Measurements from ENCODE around the gene UBE2H. TPM values are rescaled to one million over a fixed set of nuclear protein-coding genes. Genes with fewer than 3 reads are reported as not detected.
"Not testable (repeated sequence)": the region's sequence is repeated elsewhere in the genome, so short reads cannot be mapped to it uniquely, and the experiment has no call there.

UBE2H gene
- total RNA-seq, 2 donors from 2014 or later, result 24.9 to 45.2 TPM

GRCh38 chr7:129804890-129805719, 147.7 kb downstream of the UBE2H start:
- DNase-seq (ENCODE audit: low spot score) (no peak), ATAC-seq (peak in 1 of 2 donors; percentile 31)
- Mint-ChIP-seq H3K27me3 (peaks cover 0 to 4% of the 10 kb centered on the region in 2 donors), H3K27ac (no peak overlapping the region), H3K9me3 (no peaks in the 10 kb centered on the region), H3K36me3 (no peaks in the 10 kb centered on the region), H3K4me3 (no peak overlapping the region), H3K4me1 (ENCODE audit: low read depth in 2 of 2) (no peaks in the 10 kb centered on the region)

- Mint-ChIP-seq H3K4me3 (no peak overlapping the region), H3K27ac (no peak overlapping the region), H3K27me3 (peaks cover 0 to 4% of the 10 kb centered on the region in 2 donors), H3K9me3 (no peaks in the 10 kb centered on the region), H3K36me3 (no peaks in the 10 kb centered on the region), H3K4me1 (ENCODE audit: low read depth in 2 of 2) (no peaks in the 10 kb centered on the region)
- no peak for DNase-seq (ENCODE audit: low spot score)
- no peak for ATAC-seq
Measured at GRCh38 chr7:129804111-129804889, 148.5 kb downstream of the UBE2H start.

- no peaks in the 10 kb centered on the region for H3K36me3 Mint-ChIP-seq
- H3K9me3 Mint-ChIP-seq, result no peaks in the 10 kb centered on the region
- H3K27ac Mint-ChIP-seq, result no peak overlapping the region
- DNase-seq (ENCODE audit: low spot score), result no peak
- H3K4me3 Mint-ChIP-seq, result no peak overlapping the region
- H3K4me1 Mint-ChIP-seq (ENCODE audit: low read depth in 2 of 2), result no peaks in the 10 kb centered on the region
- no peak for ATAC-seq
- H3K27me3 Mint-ChIP-seq, result peaks cover 0 to 4% of the 10 kb centered on the region in 2 donors
Measured at GRCh38 chr7:129803546-129804081, 149.1 kb downstream of the UBE2H start.

GRCh38 chr7:129801882-129802281, 150.9 kb downstream of the UBE2H start:
- no peak overlapping the region for H3K27ac Mint-ChIP-seq
- no peaks in the 10 kb centered on the region for H3K9me3 Mint-ChIP-seq
- DNase-seq (ENCODE audit: low spot score) (no peak), ATAC-seq (no peak)
- H3K36me3 Mint-ChIP-seq, result no peaks in the 10 kb centered on the region
- H3K4me1 Mint-ChIP-seq (ENCODE audit: low read depth in 2 of 2), result no peaks in the 10 kb centered on the region
- H3K27me3 Mint-ChIP-seq, result peaks cover 0 to 4% of the 10 kb centered on the region in 2 donors
- no peak overlapping the region for H3K4me3 Mint-ChIP-seq

GRCh38 chr7:129800901-129801300, 151.9 kb downstream of the UBE2H start:
- H3K9me3 Mint-ChIP-seq, result no peaks in the 10 kb centered on the region
- ATAC-seq (no peak), DNase-seq (ENCODE audit: low spot score) (no peak)
- no peaks in the 10 kb centered on the region for H3K36me3 Mint-ChIP-seq
- H3K27ac Mint-ChIP-seq, result no peak overlapping the region
- H3K4me3 Mint-ChIP-seq, result no peak overlapping the region
- H3K27me3 Mint-ChIP-seq, result peaks cover 0 to 4% of the 10 kb centered on the region in 2 donors
- H3K4me1 Mint-ChIP-seq (ENCODE audit: low read depth in 2 of 2), result no peaks in the 10 kb centered on the region

- Mint-ChIP-seq H3K4me1 (ENCODE audit: low read depth in 2 of 2) (no peaks in the 10 kb centered on the region), H3K27me3 (peaks cover 0 to 4% of the 10 kb centered on the region in 2 donors), H3K4me3 (no peak overlapping the region), H3K9me3 (no peaks in the 10 kb centered on the region), H3K36me3 (no peaks in the 10 kb centered on the region), H3K27ac (no peak overlapping the region)
- DNase-seq (ENCODE audit: low spot score), result no peak
- ATAC-seq, result no peak
Measured at GRCh38 chr7:129799350-129799955, 153.3 kb downstream of the UBE2H start.

GRCh38 chr7:129798616-129799349, 154.0 kb downstream of the UBE2H start:
- Mint-ChIP-seq H3K4me3 (no peak overlapping the region), H3K4me1 (ENCODE audit: low read depth in 2 of 2) (no peaks in the 10 kb centered on the region)

GRCh38 chr7:129797214-129797789, 155.5 kb downstream of the UBE2H start:
- Mint-ChIP-seq H3K4me1 (ENCODE audit: low read depth in 2 of 2) (no peaks in the 10 kb centered on the region), H3K27me3 (peaks cover 0 to 4% of the 10 kb centered on the region in 2 donors), H3K36me3 (no peaks in the 10 kb centered on the region), H3K27ac (no peak overlapping the region), H3K9me3 (no peaks in the 10 kb centered on the region), H3K4me3 (no peak overlapping the region)
- peak; percentile 34 for DNase-seq (ENCODE audit: low spot score)
- no peak for ATAC-seq

More at GRCh38 chr7:129798616-129799349, 154.0 kb downstream of the UBE2H start:
- no peaks in the 10 kb centered on the region for H3K9me3 Mint-ChIP-seq
- no peaks in the 10 kb centered on the region for H3K36me3 Mint-ChIP-seq
- H3K27me3 Mint-ChIP-seq, result peaks cover 0 to 4% of the 10 kb centered on the region in 2 donors
- ATAC-seq (no peak), DNase-seq (ENCODE audit: low spot score) (peak; percentile 47)
- no peak overlapping the region for H3K27ac Mint-ChIP-seq

GRCh38 chr7:129796186-129796775, 156.5 kb downstream of the UBE2H start:
- Mint-ChIP-seq H3K36me3 (no peaks in the 10 kb centered on the region), H3K27ac (no peak overlapping the region), H3K4me1 (ENCODE audit: low read depth in 2 of 2) (no peaks in the 10 kb centered on the region), H3K9me3 (no peaks in the 10 kb centered on the region), H3K27me3 (peaks cover 0 to 5% of the 10 kb centered on the region in 2 donors), H3K4me3 (no peak overlapping the region)
- ATAC-seq, result no peak
- peak; percentile 46 for DNase-seq (ENCODE audit: low spot score)

GRCh38 chr7:129794461-129794860, 158.3 kb downstream of the UBE2H start:
- ATAC-seq, H3K9me3 Mint-ChIP-seq: not testable (repeated sequence)

GRCh38 chr7:129793506-129794310, 159.1 kb downstream of the UBE2H start:
- Mint-ChIP-seq H3K27me3 (peaks cover 10 to 12% of the 10 kb centered on the region in 2 donors), H3K4me3 (no peak overlapping the region), H3K36me3 (no peaks in the 10 kb centered on the region), H3K9me3 (no peaks in the 10 kb centered on the region), H3K27ac (no peak overlapping the region), H3K4me1 (ENCODE audit: low read depth in 2 of 2) (no peaks in the 10 kb centered on the region)
- ATAC-seq (no peak), DNase-seq (ENCODE audit: low spot score) (peak; percentile 48)

More at GRCh38 chr7:129794461-129794860, 158.3 kb downstream of the UBE2H start:
- H3K4me1 Mint-ChIP-seq (ENCODE audit: low read depth in 2 of 2); H3K4me3 Mint-ChIP-seq; DNase-seq (ENCODE audit: low spot score); H3K36me3 Mint-ChIP-seq; H3K27ac Mint-ChIP-seq; H3K27me3 Mint-ChIP-seq: not testable (repeated sequence)

GRCh38 chr7:129792721-129793120, 160.0 kb downstream of the UBE2H start:
- H3K36me3 Mint-ChIP-seq, result no peaks in the 10 kb centered on the region
- ATAC-seq (no peak), DNase-seq (ENCODE audit: low spot score) (no peak)
- H3K27me3 Mint-ChIP-seq, result peaks cover 11 to 12% of the 10 kb centered on the region in 2 donors
- H3K4me3 Mint-ChIP-seq, result no peak overlapping the region
- no peaks in the 10 kb centered on the region for H3K4me1 Mint-ChIP-seq (ENCODE audit: low read depth in 2 of 2)
- no peak overlapping the region for H3K27ac Mint-ChIP-seq
- no peaks in the 10 kb centered on the region for H3K9me3 Mint-ChIP-seq
